Lower leg skin (tissue), 4 donors: Measurements from ENCODE around the gene FBXO15. TPM values are rescaled to one million over a fixed set of nuclear protein-coding genes. Genes with fewer than 3 reads are reported as not detected.

Experiments used
- DNase-seq, 2 donors: peaks; one replicate each; pipeline ENCODE4 v3.0.0-alpha.2; 2019; ENCODE audit warnings: low spot score in 2 of 2
- H3K4me3 ChIP-seq: fragments of 200-600 bp; sonication (generic); 2 replicates; pipeline ENCODE4 v1.5.1; 2017; ENCODE audit warnings: mild to moderate bottlenecking, low read depth; ENCODE audit not compliant: poor library complexity, severe bottlenecking
- POLR2A ChIP-seq, 2 donors: fragments of 450-650 bp; IDR thresholded peaks; one replicate each; pipeline ENCODE4 v1.6.1; 2016 to 2017; ENCODE audit warnings: antibody characterized with exemption in 2 of 2, mild to moderate bottlenecking in 1 of 2, moderate library complexity in 1 of 2
- WGBS, 2 donors: methylation state at CpG; one replicate each; pipeline ENCODE4 v1.1.5; 2018; 5-methylcytosine and 5-hydroxymethylcytosine counted together
- intact Hi-C: fragments of 100-400 bp; cut with DNase I; formaldehyde crosslinking; loops from one replicate; pipeline ENCODE4 v1.15.0; 2023; ENCODE audit warnings: low total_unique reads
- total RNA-seq, 4 donors: library from RNA; depleted of rRNA; stranded (reverse); fragments of >200 nt; gene quantifications; one replicate each; pipeline ENCODE4 v1.1.0, GENCODE V29; 2016
- TF ChIP-seq, protein P1 (sequence below), 3 donors: fragments of 450-650 bp; IDR thresholded peaks; one replicate each; pipeline ENCODE4 v1.5.1; 2016; ENCODE audit warnings: antibody characterized with exemption in 3 of 3, mild to moderate bottlenecking in 3 of 3, moderate library complexity in 2 of 3

Gene FBXO15
- total RNA-seq, 4 donors from 2014 or later = not detected

DNA sequence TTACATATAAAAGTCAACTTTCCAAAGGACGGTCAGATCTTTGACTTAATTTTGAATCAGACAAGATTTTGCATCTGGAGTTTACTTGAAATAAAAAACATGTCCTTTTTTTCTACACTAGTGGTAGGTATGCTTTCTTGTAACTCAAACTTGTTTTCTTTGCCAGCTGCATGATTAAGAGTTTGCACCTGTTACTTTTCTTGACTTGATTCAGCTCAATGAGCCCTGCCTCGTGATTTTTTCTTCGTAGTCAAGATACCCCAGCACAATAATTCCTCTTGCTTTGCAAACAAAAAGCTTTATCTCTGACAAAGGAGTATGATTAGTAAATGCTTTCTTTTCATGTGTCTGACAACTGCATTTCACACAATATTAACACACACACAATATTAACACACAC, 82.3 kb downstream of the FBXO15 start:
- intact Hi-C loops = no loop called here

GRCh38 chr18:74064510-74064909, 83.1 kb downstream of the FBXO15 start:
- H3K4me3 ChIP-seq = no peak overlapping the region
- WGBS, 2 donors = 59 to 62% methylated on average over 6 of the region's 6 CpGs
- DNase-seq = no peak
- TF ChIP-seq, protein P1, sequence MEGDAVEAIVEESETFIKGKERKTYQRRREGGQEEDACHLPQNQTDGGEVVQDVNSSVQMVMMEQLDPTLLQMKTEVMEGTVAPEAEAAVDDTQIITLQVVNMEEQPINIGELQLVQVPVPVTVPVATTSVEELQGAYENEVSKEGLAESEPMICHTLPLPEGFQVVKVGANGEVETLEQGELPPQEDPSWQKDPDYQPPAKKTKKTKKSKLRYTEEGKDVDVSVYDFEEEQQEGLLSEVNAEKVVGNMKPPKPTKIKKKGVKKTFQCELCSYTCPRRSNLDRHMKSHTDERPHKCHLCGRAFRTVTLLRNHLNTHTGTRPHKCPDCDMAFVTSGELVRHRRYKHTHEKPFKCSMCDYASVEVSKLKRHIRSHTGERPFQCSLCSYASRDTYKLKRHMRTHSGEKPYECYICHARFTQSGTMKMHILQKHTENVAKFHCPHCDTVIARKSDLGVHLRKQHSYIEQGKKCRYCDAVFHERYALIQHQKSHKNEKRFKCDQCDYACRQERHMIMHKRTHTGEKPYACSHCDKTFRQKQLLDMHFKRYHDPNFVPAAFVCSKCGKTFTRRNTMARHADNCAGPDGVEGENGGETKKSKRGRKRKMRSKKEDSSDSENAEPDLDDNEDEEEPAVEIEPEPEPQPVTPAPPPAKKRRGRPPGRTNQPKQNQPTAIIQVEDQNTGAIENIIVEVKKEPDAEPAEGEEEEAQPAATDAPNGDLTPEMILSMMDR (IDR thresholded peaks at IDR 0.05) = no peak
- TF ChIP-seq POLR2A (IDR thresholded peaks at IDR 0.05) = no peak
- intact Hi-C loops = no loop called here

More for the DNA sequence above, 82.3 kb downstream of the FBXO15 start:
- WGBS, 2 donors = 77 to 82% methylated on average over 3 of the region's 3 CpGs
- no peak for DNase-seq
- no peak for TF ChIP-seq POLR2A (IDR thresholded peaks at IDR 0.05)
- TF ChIP-seq, protein P1 (IDR thresholded peaks at IDR 0.05) = no peak
- H3K4me3 ChIP-seq = no peak overlapping the region

DNA sequence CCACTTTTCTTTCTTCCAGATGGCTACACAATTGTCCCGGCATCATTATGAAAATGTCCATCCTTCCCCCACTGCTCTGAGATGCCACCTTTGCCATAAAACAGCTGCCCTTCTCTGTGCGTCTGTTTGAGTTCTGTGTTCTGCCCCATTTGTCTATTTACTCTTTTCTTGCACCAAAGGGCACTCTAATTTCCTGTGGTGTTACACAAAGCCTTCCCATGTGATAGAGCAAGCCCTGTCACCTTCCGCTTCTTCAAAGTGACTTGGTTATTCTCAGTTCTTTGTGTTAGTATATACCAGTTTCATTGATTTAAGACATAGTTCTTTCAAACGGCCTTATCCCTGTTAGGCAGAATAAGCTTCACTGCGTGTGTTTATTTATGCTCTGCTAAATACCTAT, 84.1 kb downstream of the FBXO15 start:
- no peak overlapping the region for H3K4me3 ChIP-seq
- WGBS, 2 donors = 69 to 73% methylated on average over 5 of the region's 5 CpGs
- DNase-seq = no peak
- TF ChIP-seq POLR2A (IDR thresholded peaks at IDR 0.05) = no peak
- TF ChIP-seq, protein P1 (IDR thresholded peaks at IDR 0.05) = no peak
- intact Hi-C loops = no loop called here

- intact Hi-C loops = no loop called here
- DNase-seq = no peak
- TF ChIP-seq POLR2A (IDR thresholded peaks at IDR 0.05) = no peak
- TF ChIP-seq, protein P1 (IDR thresholded peaks at IDR 0.05) = no peak
- H3K4me3 ChIP-seq = no peak overlapping the region
- WGBS, 2 donors = 65 to 77% methylated on average over 3 of the region's 3 CpGs
These were observed 84.6 kb downstream of the FBXO15 start for GRCh38 chr18:74063023-74063422.

- TF ChIP-seq, protein P1 (IDR thresholded peaks at IDR 0.05) = no peak
- no peak for TF ChIP-seq POLR2A (IDR thresholded peaks at IDR 0.05)
- intact Hi-C loops = no loop called here
- DNase-seq = no peak
- H3K4me3 ChIP-seq = no peak overlapping the region
- 90 to 95% methylated on average over 3 of the region's 3 CpGs for WGBS, 2 donors
These were observed 85.6 kb downstream of the FBXO15 start for GRCh38 chr18:74062037-74062436.

GRCh38 chr18:74060579-74060978, 87.1 kb downstream of the FBXO15 start:
- DNase-seq = no peak
- intact Hi-C loops = no loop called here
- TF ChIP-seq, protein P1 (IDR thresholded peaks at IDR 0.05) = no peak
- TF ChIP-seq POLR2A (IDR thresholded peaks at IDR 0.05) = no peak
- no peak overlapping the region for H3K4me3 ChIP-seq
- WGBS, 2 donors = 60 to 68% methylated on average over 3 of the region's 3 CpGs
